H1 (cell line): Measurements from ENCODE around the gene SAT1. TPM values are rescaled to one million over a fixed set of nuclear protein-coding genes. Genes with fewer than 3 reads are reported as not detected.

ENCODE experiments used
- ASH2L ChIP-seq: fragments of 200-600, 300-600 bp; sonication (generic); IDR thresholded peaks from one replicate; pipeline ENCODE4 v1.7.1; 2017; ENCODE audit warnings: low read length
- BACH1 ChIP-seq: IDR thresholded peaks from 2 replicates; pipeline ENCODE4 v1.6.1; 2012; ENCODE audit warnings: low read length, improper control_type of control experiment
- CBX5 ChIP-seq: fragments of 300-800, 300-1000 bp; sonication (generic); IDR thresholded peaks from 2 replicates; pipeline ENCODE4 v1.7.1; 2016; ENCODE audit warnings: antibody characterized with exemption, low read length, low read depth
- CTBP2 ChIP-seq: IDR thresholded peaks from 2 replicates; pipeline ENCODE4 v1.7.0; 2011; ENCODE audit warnings: borderline replicate concordance, mild to moderate bottlenecking, moderate library complexity, mixed read lengths, low read length; ENCODE audit not compliant: insufficient read depth, insufficient read length
- GTF2F1 ChIP-seq: IDR thresholded peaks from 2 replicates; pipeline ENCODE4 v1.6.1; 2012; ENCODE audit warnings: low read depth, low read length, improper control_type of control experiment, borderline replicate concordance
- KDM4A ChIP-seq: IDR thresholded peaks from one replicate; pipeline ENCODE4 v1.7.1; 2012; ENCODE audit warnings: low read depth, mild to moderate bottlenecking, moderate library complexity, low read length, inconsistent platforms; ENCODE audit not compliant: severe bottlenecking
- KDM5A ChIP-seq: fragments of 200-600 bp; IDR thresholded peaks from 2 replicates; pipeline ENCODE4 v1.7.1; 2012; ENCODE audit warnings: mild to moderate bottlenecking, low read length, inconsistent platforms, mixed read lengths
- POLR2A ChIP-seq, 2 experiments: IDR thresholded peaks; 1 replicate in 1 of 2; 2 replicates in 1 of 2; pipeline ENCODE4 v1.6.1; 2011; ENCODE audit warnings: low read depth in 2 of 2, low read length in 2 of 2, mild to moderate bottlenecking in 2 of 2; ENCODE audit errors: control extremely low read depth in 1 of 2
- SAP30 ChIP-seq: fragments of 300-600 bp; sonication (generic); IDR thresholded peaks from 2 replicates; pipeline ENCODE4 v1.7.1; 2012; ENCODE audit warnings: low read length, moderate library complexity, mild to moderate bottlenecking, inconsistent platforms; ENCODE audit not compliant: insufficient read depth, insufficient replicate concordance
- SP2 ChIP-seq: IDR thresholded peaks from 2 replicates; pipeline ENCODE4 v1.6.1; 2012; ENCODE audit warnings: mild to moderate bottlenecking, low read length, inconsistent platforms
- SP4 ChIP-seq: IDR thresholded peaks from 2 replicates; pipeline ENCODE4 v1.6.1; 2012; ENCODE audit warnings: low read length, inconsistent platforms
- polyA plus RNA-seq, 7 experiments: library from polyadenylated mRNA; depleted of rRNA in 3 of 7; stranded (reverse) in 5 of 7; unstranded in 2 of 7; fragments of >200 nt in 5 of 7; fragments of 200-250 nt in 2 of 7; gene quantifications; 1 replicate in 5 of 7; 2 replicates in 1 of 7; 4 replicates in 1 of 7; pipeline versions ENCODE4 v1.2.1 to v1.2.3, GENCODE V29; 2011 to 2013; ENCODE audit warnings: missing spikeins in 2 of 7, mixed read lengths in 2 of 7
- total RNA-seq: library from RNA; stranded (reverse); fragmentation: NEBNext Ultra II Directional; extraction: Animal tissue kit (Norgen Biotek cat#: 25700); gene quantifications from 2 replicates; pipeline ENCODE4 v1.2.1, GENCODE V29; 2021
- TF ChIP-seq, protein P1 (sequence below): fragments of 300-600 bp; sonication (generic); IDR thresholded peaks from 2 replicates; pipeline ENCODE4 v1.7.1; 2012; ENCODE audit warnings: low read length, moderate library complexity, mild to moderate bottlenecking, inconsistent platforms; ENCODE audit not compliant: insufficient replicate concordance

The SAT1 gene
- total and polyA plus RNA-seq, 2 of the 8 experiments (the other 6 are each of a cell fraction or from before 2014, with no cell fraction given) = 29.2 to 36.8 TPM

DNA sequence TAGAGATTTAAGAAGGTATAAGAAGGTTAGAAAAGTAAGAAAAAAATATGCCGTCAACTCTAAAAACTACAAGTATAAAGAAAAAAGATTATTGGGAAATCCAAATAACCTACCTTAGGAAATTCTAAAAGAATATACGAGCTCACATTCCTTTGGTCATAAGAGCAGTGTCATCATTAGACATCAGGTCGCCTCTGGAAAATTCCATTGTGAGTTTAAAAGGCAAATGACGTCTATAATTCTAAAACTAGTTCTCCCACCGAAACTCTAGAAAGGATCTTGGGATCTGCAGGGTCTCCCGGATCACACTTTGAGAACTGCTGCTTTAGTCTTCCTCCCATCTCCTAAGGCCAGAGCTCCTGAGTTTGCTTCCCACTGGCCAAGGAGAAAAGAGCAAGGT, 518 bp upstream of the SAT1 start (continued):
- TF ChIP-seq, protein P1, sequence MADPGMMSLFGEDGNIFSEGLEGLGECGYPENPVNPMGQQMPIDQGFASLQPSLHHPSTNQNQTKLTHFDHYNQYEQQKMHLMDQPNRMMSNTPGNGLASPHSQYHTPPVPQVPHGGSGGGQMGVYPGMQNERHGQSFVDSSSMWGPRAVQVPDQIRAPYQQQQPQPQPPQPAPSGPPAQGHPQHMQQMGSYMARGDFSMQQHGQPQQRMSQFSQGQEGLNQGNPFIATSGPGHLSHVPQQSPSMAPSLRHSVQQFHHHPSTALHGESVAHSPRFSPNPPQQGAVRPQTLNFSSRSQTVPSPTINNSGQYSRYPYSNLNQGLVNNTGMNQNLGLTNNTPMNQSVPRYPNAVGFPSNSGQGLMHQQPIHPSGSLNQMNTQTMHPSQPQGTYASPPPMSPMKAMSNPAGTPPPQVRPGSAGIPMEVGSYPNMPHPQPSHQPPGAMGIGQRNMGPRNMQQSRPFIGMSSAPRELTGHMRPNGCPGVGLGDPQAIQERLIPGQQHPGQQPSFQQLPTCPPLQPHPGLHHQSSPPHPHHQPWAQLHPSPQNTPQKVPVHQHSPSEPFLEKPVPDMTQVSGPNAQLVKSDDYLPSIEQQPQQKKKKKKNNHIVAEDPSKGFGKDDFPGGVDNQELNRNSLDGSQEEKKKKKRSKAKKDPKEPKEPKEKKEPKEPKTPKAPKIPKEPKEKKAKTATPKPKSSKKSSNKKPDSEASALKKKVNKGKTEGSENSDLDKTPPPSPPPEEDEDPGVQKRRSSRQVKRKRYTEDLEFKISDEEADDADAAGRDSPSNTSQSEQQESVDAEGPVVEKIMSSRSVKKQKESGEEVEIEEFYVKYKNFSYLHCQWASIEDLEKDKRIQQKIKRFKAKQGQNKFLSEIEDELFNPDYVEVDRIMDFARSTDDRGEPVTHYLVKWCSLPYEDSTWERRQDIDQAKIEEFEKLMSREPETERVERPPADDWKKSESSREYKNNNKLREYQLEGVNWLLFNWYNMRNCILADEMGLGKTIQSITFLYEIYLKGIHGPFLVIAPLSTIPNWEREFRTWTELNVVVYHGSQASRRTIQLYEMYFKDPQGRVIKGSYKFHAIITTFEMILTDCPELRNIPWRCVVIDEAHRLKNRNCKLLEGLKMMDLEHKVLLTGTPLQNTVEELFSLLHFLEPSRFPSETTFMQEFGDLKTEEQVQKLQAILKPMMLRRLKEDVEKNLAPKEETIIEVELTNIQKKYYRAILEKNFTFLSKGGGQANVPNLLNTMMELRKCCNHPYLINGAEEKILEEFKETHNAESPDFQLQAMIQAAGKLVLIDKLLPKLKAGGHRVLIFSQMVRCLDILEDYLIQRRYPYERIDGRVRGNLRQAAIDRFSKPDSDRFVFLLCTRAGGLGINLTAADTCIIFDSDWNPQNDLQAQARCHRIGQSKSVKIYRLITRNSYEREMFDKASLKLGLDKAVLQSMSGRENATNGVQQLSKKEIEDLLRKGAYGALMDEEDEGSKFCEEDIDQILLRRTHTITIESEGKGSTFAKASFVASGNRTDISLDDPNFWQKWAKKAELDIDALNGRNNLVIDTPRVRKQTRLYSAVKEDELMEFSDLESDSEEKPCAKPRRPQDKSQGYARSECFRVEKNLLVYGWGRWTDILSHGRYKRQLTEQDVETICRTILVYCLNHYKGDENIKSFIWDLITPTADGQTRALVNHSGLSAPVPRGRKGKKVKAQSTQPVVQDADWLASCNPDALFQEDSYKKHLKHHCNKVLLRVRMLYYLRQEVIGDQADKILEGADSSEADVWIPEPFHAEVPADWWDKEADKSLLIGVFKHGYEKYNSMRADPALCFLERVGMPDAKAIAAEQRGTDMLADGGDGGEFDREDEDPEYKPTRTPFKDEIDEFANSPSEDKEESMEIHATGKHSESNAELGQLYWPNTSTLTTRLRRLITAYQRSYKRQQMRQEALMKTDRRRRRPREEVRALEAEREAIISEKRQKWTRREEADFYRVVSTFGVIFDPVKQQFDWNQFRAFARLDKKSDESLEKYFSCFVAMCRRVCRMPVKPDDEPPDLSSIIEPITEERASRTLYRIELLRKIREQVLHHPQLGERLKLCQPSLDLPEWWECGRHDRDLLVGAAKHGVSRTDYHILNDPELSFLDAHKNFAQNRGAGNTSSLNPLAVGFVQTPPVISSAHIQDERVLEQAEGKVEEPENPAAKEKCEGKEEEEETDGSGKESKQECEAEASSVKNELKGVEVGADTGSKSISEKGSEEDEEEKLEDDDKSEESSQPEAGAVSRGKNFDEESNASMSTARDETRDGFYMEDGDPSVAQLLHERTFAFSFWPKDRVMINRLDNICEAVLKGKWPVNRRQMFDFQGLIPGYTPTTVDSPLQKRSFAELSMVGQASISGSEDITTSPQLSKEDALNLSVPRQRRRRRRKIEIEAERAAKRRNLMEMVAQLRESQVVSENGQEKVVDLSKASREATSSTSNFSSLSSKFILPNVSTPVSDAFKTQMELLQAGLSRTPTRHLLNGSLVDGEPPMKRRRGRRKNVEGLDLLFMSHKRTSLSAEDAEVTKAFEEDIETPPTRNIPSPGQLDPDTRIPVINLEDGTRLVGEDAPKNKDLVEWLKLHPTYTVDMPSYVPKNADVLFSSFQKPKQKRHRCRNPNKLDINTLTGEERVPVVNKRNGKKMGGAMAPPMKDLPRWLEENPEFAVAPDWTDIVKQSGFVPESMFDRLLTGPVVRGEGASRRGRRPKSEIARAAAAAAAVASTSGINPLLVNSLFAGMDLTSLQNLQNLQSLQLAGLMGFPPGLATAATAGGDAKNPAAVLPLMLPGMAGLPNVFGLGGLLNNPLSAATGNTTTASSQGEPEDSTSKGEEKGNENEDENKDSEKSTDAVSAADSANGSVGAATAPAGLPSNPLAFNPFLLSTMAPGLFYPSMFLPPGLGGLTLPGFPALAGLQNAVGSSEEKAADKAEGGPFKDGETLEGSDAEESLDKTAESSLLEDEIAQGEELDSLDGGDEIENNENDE = no peak
- no peak for TF ChIP-seq POLR2A (IDR thresholded peaks at IDR 0.05; ENCODE audit: control extremely low read depth in 1 of 2, low read depth in 2 of 2, low read length in 2 of 2)
- TF ChIP-seq SP4 = no peak
- TF ChIP-seq SAP30 = no peak
- no peak for TF ChIP-seq BACH1
- no peak for TF ChIP-seq CTBP2
- TF ChIP-seq SP2 = no peak
- TF ChIP-seq KDM5A = no peak
- TF ChIP-seq ASH2L = no peak
- no peak for TF ChIP-seq KDM4A
- no peak for TF ChIP-seq GTF2F1
- TF ChIP-seq CBX5 = no peak
